MCF 10A (cell line): ENCODE measurements around the gene ESAM. TPM values are rescaled to one million over a fixed set of nuclear protein-coding genes. Genes with fewer than 3 reads are reported as not detected.

ENCODE experiments used
- BruUV-seq: library from RNA; stranded (reverse); fragments of 400-500 nt; replicated peaks from 2 replicates; lab custom pipeline; 2021; lab: Mats Ljungman, UMichigan
- CTCF ChIA-PET: fragments of 300-600 bp; sonication (Branson Sonifier 250); formaldehyde crosslinking; extraction: SDS; loops from one replicate; lab custom pipeline; 2021; ENCODE audit warnings: antibody characterized with exemption, inconsistent platforms; lab: Yijun Ruan, JAX
- POLR2A ChIA-PET: fragments of 300-600, 350-650 bp; sonication (Branson Sonifier 250); formaldehyde crosslinking; extraction: SDS; loops from one replicate; lab custom pipeline; 2020; ENCODE audit warnings: antibody characterized with exemption, inconsistent platforms; lab: Yijun Ruan, JAX
- DNase-seq: peaks from one replicate; pipeline ENCODE4 v3.0.0-alpha.2; 2018; ENCODE audit not compliant: unreplicated experiment
- H3K27ac Mint-ChIP-seq: one replicate; pipeline ENCODE4 v1.8.0; 2022; ENCODE audit warnings: mild to moderate bottlenecking, low read depth, mixed read lengths; ENCODE audit not compliant: unreplicated experiment
- H3K27me3 Mint-ChIP-seq: one replicate; pipeline ENCODE4 v1.8.0; 2022; ENCODE audit warnings: mixed read lengths; ENCODE audit not compliant: insufficient read depth, unreplicated experiment
- H3K36me3 Mint-ChIP-seq: one replicate; pipeline ENCODE4 v1.8.0; 2022; ENCODE audit warnings: mild to moderate bottlenecking, moderate library complexity, mixed read lengths; ENCODE audit not compliant: insufficient read depth, unreplicated experiment
- H3K4me1 Mint-ChIP-seq: one replicate; pipeline ENCODE4 v1.8.0; 2022; ENCODE audit warnings: mixed read lengths; ENCODE audit not compliant: insufficient read depth, unreplicated experiment
- H3K4me3 Mint-ChIP-seq: one replicate; pipeline ENCODE4 v1.8.0; 2022; ENCODE audit warnings: mild to moderate bottlenecking, moderate library complexity, mixed read lengths; ENCODE audit not compliant: unreplicated experiment
- H3K9me3 Mint-ChIP-seq: one replicate; pipeline ENCODE4 v1.8.0; 2022; ENCODE audit warnings: mixed read lengths; ENCODE audit not compliant: unreplicated experiment
- CTCF ChIP-seq: fragments of 200-600 bp; IDR thresholded peaks from one replicate; pipeline ENCODE4 v1.8.0; 2022; ENCODE audit warnings: antibody characterized with exemption, mild to moderate bottlenecking; ENCODE audit not compliant: unreplicated experiment
- intact Hi-C: fragments of 100-400 bp; cut with micrococcal nuclease; formaldehyde crosslinking; loops from 2 replicates; pipeline ENCODE4 v1.14.1; 2022
- total RNA-seq: library from RNA; stranded (reverse); gene quantifications from 2 replicates; pipeline ENCODE4 v1.2.3, GENCODE V29; 2022

Gene ESAM
- total RNA-seq, 1 experiment from 2014 or later, result 0.19 TPM

GRCh38 chr11:124736736-124737135 is 25.4 kb downstream of the ESAM start:
- H3K36me3 Mint-ChIP-seq, result no peaks in the 10 kb centered on the region
- intact Hi-C loops, result no loop called here

GRCh38 chr11:124732230-124732629 is 29.9 kb downstream of the ESAM start:
- Mint-ChIP-seq H3K27ac (no peak overlapping the region), H3K27me3 (peaks cover 9% of the 10 kb centered on the region), H3K36me3 (no peaks in the 10 kb centered on the region), H3K9me3 (no peaks in the 10 kb centered on the region), H3K4me3 (no peak overlapping the region), H3K4me1 (no peaks in the 10 kb centered on the region)
- POLR2A ChIA-PET, result no interaction called here
- no peak for DNase-seq
- TF ChIP-seq CTCF, result no peak
- intact Hi-C loops, result no loop called here
- no TSS peak for BruUV-seq
- CTCF ChIA-PET, result interaction anchor here (1.8 kb wide), 1 partner anchor 62 kb away, joined by 4 read pairs; no protein-coding TSS in a partner anchor

More at GRCh38 chr11:124736736-124737135, 25.4 kb downstream of the ESAM start:
- no peak for TF ChIP-seq CTCF
- no TSS peak for BruUV-seq
- H3K27ac Mint-ChIP-seq, result no peak overlapping the region
- DNase-seq, result no peak
- peaks cover 11% of the 10 kb centered on the region for H3K27me3 Mint-ChIP-seq
- no peak overlapping the region for H3K4me3 Mint-ChIP-seq
- CTCF ChIA-PET, result interaction anchor here (0.7 to 1.6 kb wide), 3 partner anchors 11 to 68 kb away, joined by 3 to 4 read pairs (median 4); no protein-coding TSS in a partner anchor
- POLR2A ChIA-PET, result no interaction called here
- no peaks in the 10 kb centered on the region for H3K4me1 Mint-ChIP-seq
- H3K9me3 Mint-ChIP-seq, result no peaks in the 10 kb centered on the region

GRCh38 chr11:124729571-124729970 is 32.5 kb downstream of the ESAM start:
- CTCF ChIA-PET, result interaction anchor here (0.6 kb wide), 1 partner anchor 21 kb away, joined by 3 read pairs; no protein-coding TSS in a partner anchor
- H3K36me3 Mint-ChIP-seq, result no peaks in the 10 kb centered on the region

GRCh38 chr11:124728134-124728533 is 34.0 kb downstream of the ESAM start:
- Mint-ChIP-seq H3K4me3 (no peak overlapping the region), H3K36me3 (no peaks in the 10 kb centered on the region), H3K27ac (no peak overlapping the region), H3K27me3 (peaks cover 15% of the 10 kb centered on the region), H3K4me1 (peaks cover 7% of the 10 kb centered on the region), H3K9me3 (no peaks in the 10 kb centered on the region)
- ChIA-PET CTCF (no interaction called here), POLR2A (no interaction called here)
- intact Hi-C loops, result no loop called here
- no peak for TF ChIP-seq CTCF
- DNase-seq, result no peak
- BruUV-seq, result no TSS peak

More at GRCh38 chr11:124729571-124729970, 32.5 kb downstream of the ESAM start:
- BruUV-seq, result no TSS peak
- Mint-ChIP-seq H3K27ac (no peak overlapping the region), H3K9me3 (no peaks in the 10 kb centered on the region), H3K4me3 (no peak overlapping the region), H3K4me1 (peaks cover 7% of the 10 kb centered on the region), H3K27me3 (peaks cover 1% of the 10 kb centered on the region)
- no peak for TF ChIP-seq CTCF
- POLR2A ChIA-PET, result interaction anchor here (0.6 kb wide), 1 partner anchor 11 kb away, joined by 3 read pairs; no protein-coding TSS in a partner anchor
- no peak for DNase-seq
- intact Hi-C loops, result no loop called here
